IMR-90 (cell line): ENCODE measurements around the gene LHX1.

Experiments
- TF ChIP-seq, protein P1 (sequence below): conservative IDR thresholded peaks from 2 replicates; pipeline ENCODE4 v1.5.1; 2012; ENCODE audit warnings: mild to moderate bottlenecking, low read depth, low read length, improper control_type of control experiment
- TF ChIP-seq, protein P2 (sequence below): fragments of 150-350 bp; IDR thresholded peaks from 2 replicates; pipeline ENCODE4 v1.6.1; 2016; ENCODE audit warnings: low read depth, mild to moderate bottlenecking, low read length, moderate library complexity, borderline replicate concordance

DNA sequence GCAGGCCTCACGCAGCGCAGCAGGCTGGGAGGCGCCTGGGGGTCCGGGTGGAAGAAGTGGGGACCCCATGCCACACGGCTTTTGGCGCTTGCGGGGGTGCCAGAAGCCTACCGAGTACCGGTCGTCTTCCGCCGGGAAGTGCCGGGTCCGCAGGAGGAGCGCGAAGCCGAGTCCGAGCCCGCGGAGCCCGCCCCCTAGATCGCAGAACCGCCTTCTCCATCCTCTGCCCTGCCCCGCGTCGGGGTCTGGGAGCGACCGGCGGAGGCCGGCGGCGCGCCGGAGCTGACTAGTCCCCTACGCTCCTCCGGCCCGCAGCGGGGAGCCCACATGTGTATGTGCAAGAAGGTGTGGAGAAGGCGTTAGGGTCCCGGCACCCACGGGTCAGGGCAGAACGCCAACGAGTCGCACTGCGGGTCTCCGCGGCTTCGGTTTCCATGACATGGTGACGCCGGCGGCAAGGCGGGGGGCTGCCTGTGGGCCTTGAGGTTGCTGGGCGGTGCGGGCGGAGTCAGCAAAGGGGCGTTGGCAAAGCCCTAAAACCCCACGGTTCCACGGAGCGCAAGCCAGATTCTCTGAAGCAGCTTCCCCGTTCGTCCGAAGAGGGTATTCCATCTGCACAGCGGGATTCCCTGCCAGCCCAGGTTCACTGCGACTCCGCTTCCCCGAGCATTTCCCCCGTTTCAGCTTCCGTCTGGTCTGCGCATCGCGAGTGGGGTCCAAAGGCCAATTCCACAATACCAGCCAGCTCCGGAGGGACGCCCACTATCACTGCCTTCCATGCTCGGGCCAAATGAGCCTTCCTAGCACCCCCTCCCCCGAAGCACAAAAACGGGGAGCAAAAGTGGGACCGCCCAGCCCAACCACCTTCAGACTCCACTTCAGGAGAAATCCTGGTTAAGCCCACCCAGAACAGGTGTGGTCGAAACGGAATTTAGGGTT lies 2.3 kb upstream of the LHX1 start:
- TF ChIP-seq, protein P1, sequence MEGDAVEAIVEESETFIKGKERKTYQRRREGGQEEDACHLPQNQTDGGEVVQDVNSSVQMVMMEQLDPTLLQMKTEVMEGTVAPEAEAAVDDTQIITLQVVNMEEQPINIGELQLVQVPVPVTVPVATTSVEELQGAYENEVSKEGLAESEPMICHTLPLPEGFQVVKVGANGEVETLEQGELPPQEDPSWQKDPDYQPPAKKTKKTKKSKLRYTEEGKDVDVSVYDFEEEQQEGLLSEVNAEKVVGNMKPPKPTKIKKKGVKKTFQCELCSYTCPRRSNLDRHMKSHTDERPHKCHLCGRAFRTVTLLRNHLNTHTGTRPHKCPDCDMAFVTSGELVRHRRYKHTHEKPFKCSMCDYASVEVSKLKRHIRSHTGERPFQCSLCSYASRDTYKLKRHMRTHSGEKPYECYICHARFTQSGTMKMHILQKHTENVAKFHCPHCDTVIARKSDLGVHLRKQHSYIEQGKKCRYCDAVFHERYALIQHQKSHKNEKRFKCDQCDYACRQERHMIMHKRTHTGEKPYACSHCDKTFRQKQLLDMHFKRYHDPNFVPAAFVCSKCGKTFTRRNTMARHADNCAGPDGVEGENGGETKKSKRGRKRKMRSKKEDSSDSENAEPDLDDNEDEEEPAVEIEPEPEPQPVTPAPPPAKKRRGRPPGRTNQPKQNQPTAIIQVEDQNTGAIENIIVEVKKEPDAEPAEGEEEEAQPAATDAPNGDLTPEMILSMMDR, result no peak
- TF ChIP-seq, protein P2, sequence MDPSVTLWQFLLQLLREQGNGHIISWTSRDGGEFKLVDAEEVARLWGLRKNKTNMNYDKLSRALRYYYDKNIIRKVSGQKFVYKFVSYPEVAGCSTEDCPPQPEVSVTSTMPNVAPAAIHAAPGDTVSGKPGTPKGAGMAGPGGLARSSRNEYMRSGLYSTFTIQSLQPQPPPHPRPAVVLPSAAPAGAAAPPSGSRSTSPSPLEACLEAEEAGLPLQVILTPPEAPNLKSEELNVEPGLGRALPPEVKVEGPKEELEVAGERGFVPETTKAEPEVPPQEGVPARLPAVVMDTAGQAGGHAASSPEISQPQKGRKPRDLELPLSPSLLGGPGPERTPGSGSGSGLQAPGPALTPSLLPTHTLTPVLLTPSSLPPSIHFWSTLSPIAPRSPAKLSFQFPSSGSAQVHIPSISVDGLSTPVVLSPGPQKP, result no peak
